RWPE1 (cell line): ENCODE measurements around the gene ADAM23.

Source experiments
- CTCF ChIA-PET: fragments of 350-600 bp; sonication (Branson Sonifier 250); formaldehyde crosslinking; extraction: SDS; loops from one replicate; lab custom pipeline; 2021; lab: Yijun Ruan, JAX
- POLR2A ChIA-PET: fragments of 400-600 bp; formaldehyde crosslinking; extraction: SDS; loops from one replicate; lab custom pipeline; 2020; ENCODE audit warnings: antibody characterized with exemption; ENCODE audit not compliant: low non-redundant PET; lab: Yijun Ruan, JAX
- DNase-seq: peaks from one replicate; pipeline ENCODE4 v3.0.0; 2012; ENCODE audit warnings: low spot score
- H3K27ac ChIP-seq: fragments of 450-650 bp; 2 replicates; pipeline ENCODE4 v1.5.1; 2017
- TF ChIP-seq, protein P1 (sequence below): fragments of 450-650 bp; conservative IDR thresholded peaks from 2 replicates; pipeline ENCODE4 v1.5.1; 2017; ENCODE audit warnings: low read depth, mild to moderate bottlenecking

ADAM23 gene

DNA sequence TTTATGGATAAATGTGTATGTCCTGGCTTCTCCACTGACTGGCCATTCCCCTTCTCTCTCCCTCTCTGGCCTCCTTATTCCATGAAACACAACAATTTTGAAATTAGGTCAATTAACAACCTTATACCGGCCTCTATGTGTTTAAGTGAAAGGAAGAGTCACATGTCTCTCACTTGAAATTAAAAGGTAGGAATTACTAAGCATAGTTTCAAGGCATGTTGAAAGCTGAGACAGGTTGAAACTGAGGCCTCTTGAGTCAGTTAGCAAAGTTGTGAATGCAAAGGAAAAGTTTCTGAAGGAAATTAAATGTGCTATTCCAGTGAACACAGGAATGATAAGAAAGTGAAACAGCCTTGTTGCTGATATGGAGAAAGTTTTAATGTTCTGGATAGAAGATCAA, 69.7 kb downstream of the ADAM23 start:
- CTCF ChIA-PET, result interaction anchor here (0.7 kb wide), 1 partner anchor 187 kb away, joined by 3 read pairs; no protein-coding TSS in a partner anchor
- DNase-seq, result no peak

DNA sequence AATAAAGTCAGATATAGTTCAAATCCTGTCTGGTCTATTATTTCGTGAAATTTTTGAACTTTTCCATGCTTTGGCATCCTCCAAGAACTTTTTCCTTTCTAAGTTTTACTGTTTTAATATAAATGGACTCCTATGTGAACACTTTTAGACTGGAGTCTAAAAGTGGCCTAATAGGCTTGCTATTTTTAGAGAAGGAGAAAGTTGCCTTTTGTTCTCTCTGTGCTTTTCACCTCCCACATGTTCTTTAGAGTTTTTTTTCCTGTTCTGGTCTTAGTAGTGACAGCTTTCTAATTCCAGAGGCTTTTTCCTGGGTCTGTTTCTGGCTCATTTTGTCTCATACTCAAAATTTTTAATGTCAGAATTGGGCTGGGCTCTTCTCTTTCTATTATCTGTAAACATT, 72.2 kb downstream of the ADAM23 start:
- POLR2A ChIA-PET, result no interaction called here
- no peak for DNase-seq
- TF ChIP-seq, protein P1, sequence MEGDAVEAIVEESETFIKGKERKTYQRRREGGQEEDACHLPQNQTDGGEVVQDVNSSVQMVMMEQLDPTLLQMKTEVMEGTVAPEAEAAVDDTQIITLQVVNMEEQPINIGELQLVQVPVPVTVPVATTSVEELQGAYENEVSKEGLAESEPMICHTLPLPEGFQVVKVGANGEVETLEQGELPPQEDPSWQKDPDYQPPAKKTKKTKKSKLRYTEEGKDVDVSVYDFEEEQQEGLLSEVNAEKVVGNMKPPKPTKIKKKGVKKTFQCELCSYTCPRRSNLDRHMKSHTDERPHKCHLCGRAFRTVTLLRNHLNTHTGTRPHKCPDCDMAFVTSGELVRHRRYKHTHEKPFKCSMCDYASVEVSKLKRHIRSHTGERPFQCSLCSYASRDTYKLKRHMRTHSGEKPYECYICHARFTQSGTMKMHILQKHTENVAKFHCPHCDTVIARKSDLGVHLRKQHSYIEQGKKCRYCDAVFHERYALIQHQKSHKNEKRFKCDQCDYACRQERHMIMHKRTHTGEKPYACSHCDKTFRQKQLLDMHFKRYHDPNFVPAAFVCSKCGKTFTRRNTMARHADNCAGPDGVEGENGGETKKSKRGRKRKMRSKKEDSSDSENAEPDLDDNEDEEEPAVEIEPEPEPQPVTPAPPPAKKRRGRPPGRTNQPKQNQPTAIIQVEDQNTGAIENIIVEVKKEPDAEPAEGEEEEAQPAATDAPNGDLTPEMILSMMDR, result no peak
- H3K27ac ChIP-seq, result no peak overlapping the region
- CTCF ChIA-PET, result interaction anchor here (0.6 kb wide), 1 partner anchor 54 kb away, joined by 3 read pairs; no protein-coding TSS in a partner anchor

More for the DNA sequence above, 69.7 kb downstream of the ADAM23 start:
- no peak overlapping the region for H3K27ac ChIP-seq
- TF ChIP-seq, protein P1, result no peak
- POLR2A ChIA-PET, result no interaction called here

DNA sequence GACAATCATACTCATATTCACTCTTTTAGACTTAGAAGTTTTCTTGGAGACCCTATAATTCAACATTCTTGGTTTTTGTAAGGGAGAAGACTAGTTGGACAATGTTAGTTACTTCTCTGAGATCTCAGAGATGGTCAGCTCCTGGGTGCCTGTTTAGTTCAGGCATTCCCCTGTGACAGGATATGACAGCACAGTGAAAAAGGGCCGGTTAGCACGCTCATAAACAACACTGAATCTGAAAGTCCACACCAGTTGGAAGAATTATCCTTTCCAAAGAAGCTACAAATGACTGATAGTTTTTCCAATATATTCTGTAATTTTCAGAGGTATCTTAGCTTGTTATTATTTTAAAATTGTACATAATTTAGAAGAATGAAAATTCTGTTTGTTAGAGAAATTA, 75.7 kb downstream of the ADAM23 start:
- CTCF ChIA-PET, result no interaction called here
- TF ChIP-seq, protein P1, result no peak
- DNase-seq, result no peak
- POLR2A ChIA-PET, result no interaction called here
- H3K27ac ChIP-seq, result no peak overlapping the region

DNA sequence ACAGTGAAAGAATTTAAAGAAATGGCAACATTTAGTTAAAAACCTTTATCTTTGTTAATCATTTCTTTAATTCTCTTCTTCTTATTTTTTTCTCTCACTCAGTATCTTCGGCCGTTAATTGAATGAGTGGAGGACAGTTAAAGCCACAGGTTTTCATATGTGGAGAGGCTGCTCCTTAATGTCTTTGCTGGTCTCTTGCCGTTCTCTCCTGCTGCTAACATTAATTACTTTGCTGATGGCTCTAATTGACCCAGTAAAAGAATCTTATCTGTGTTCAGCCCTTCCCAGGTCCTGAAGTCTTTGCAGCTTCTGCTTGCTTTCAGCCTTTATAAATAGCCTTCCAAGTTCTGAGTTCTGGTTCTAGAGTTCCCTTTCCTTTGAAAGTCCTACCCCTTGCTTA, 77.1 kb downstream of the ADAM23 start:
- ChIA-PET CTCF (no interaction called here), POLR2A (no interaction called here)
- TF ChIP-seq, protein P1, result no peak
- H3K27ac ChIP-seq, result no peak overlapping the region
- DNase-seq, result no peak

GRCh38 chr2:206521115-206521514, 77.8 kb downstream of the ADAM23 start:
- no peak for DNase-seq
- TF ChIP-seq, protein P1, result no peak
- CTCF ChIA-PET, result interaction anchor here (0.6 kb wide), 1 partner anchor 401 kb away, joined by 6 read pairs; no protein-coding TSS in a partner anchor
- POLR2A ChIA-PET, result no interaction called here
- H3K27ac ChIP-seq, result no peak overlapping the region

DNA sequence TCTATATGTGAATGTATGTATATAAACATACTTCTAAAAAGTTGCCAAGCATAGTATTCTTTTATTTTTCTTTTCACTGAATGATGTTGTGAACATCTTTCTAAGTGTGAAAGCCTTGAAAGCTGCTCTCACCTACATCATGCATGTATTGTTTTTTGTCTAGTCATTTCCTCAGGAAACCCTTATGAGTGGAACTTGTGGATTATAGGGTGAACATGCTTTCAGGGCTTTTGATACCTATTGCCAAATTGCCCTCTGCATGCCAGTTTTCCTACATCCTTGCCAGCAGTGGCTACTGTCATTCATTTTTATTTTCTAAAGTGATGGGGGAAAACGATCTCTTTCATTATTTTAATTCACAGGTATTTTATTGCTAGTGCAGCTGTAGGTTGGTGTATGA, 78.3 kb downstream of the ADAM23 start:
- ChIA-PET POLR2A (no interaction called here), CTCF (interaction anchor here (0.6 kb wide), 1 partner anchor 400 kb away, joined by 6 read pairs; no protein-coding TSS in a partner anchor)
- TF ChIP-seq, protein P1, result no peak
- DNase-seq, result no peak
- H3K27ac ChIP-seq, result no peak overlapping the region
